NOMO-1 treated with dmso at 0.1 percent for 144 hours (cell line): Measurements from ENCODE around the gene JAML.

Experiments
- DNase-seq: peaks from one replicate; lab custom pipeline; 2025; ENCODE audit not compliant: unreplicated experiment; lab: John Stamatoyannopoulos, UW

Gene JAML

DNA sequence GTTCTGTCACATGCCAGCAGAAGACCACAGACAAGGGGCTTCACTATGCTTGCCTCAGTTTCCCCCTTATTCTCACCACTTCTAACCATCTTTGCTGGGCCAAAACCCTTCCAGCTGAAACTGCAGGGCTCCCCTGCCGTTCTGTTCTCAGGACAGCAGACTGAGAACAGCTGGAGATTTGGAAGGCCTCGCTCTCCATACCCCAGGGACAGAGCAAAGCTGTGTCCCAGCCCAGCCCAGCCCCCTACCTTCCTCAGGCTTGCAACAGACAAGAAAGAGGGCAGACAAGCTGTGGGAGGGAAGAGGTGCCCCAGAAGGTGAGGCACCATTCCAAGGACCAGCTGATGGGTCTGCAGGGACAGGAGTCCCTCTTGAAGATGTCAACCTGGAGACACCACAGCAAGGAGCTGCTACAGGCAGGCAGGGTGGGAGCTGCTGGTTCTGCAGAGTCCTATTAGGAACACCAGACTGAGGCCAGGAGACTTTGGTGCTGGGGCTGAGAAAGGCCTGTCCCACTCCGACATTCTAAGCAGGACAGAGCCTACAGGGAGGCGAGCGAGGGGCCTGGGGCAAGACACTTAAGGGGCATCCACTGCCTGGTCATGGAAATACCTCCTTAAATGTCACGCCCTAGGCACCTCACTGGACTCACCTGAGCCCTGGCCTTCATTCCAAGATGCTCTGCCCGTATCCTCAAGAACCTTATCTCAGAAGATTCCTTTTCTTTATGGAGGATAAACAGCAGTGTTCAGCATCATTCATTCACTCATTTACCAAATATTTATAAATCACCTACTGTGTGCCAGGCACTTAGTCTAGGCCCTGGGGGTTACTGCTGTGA lies 55.3 kb downstream of the JAML start:
- no peak for DNase-seq

- DNase-seq, result no peak
Measured at GRCh38 chr11:118168751-118169150, 56.1 kb downstream of the JAML start.

DNA sequence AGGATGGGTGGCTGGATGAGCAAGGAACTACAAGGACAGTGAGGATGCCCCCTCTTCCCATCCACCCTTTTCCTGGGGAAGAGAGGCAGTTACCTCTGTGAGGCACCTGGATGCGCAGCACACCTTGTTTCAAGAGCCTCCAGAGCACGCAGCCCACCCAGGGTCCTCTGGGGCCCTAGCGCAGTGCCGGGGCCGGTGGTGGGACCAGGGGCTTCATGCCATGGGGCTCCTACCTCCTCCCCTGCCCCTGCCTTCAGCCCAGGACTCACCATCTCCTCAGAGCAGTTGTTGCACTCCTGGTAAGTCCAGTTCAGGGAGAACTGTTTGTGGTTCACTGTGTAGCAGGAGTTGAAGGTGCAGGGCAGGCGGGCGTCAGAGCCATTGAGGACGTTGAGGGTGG lies 56.5 kb downstream of the JAML start:
- DNase-seq, result no peak

DNA sequence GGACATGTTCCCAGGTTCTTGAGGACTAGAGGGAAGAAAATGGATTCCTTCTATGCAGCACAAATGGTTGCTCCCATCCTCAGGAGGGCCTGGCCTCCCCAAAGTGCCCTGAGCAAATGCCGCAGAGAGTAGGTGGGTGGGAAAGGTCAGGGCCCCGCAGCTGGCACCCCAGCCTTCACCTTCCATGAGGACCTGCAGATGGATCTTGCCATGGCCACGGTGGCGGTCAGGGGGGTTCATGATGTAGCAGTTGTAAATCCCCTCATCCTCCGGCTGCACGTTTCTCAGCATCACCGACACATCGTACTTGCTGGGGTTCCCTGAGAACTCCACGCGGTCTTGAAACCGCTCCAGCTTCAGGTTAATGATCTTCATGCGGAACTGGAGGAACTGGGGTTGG lies 56.9 kb downstream of the JAML start:
- no peak for DNase-seq

- DNase-seq, result no peak
Measured at GRCh38 chr11:118167253-118167652, 57.6 kb downstream of the JAML start.

DNA sequence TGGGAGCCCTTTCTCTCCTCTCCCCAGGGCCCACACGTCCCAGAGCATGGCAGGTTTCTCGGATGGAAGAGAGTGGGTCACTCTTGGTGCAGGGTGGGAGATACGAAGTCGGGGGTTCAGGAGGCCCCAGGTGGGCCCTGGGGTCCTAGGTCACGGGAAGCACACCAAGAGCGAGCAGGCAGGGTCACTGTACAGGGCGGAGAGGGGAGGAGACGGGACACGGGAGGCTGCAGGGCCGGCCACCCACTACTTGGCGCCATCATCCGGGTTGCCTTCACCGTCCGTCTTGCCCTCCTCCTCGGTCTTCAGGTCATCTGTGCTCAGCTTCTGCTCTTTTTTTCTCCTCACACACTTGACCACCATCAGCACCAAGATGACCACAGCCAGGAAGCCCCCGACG lies 58.2 kb downstream of the JAML start:
- DNase-seq, result no peak

- DNase-seq, result no peak
Measured at GRCh38 chr11:118164885-118165284, 59.9 kb downstream of the JAML start.

GRCh38 chr11:118163494-118163893 lies 61.3 kb downstream of the JAML start:
- DNase-seq, result no peak

DNA sequence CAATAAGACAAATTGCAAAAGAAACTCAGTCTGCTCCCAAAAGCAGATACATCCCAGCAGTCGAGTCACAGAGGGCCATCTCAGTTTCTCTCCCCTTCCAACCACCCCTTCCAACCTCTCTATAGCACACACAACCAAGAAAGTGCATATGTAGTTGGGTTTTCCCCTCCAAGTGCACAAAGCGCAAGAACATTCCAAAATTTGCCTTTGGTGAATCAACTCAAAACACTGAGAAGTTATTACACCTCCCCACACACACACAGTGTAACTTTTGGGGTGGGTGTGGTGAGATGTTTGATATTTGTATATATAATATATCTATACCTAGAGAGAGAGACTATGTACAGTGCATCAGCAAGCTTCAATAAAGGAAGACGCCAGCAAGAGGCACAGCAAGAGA lies 62.0 kb downstream of the JAML start:
- DNase-seq, result no peak

GRCh38 chr11:118161786-118162185 lies 63.0 kb downstream of the JAML start:
- no peak for DNase-seq

DNA sequence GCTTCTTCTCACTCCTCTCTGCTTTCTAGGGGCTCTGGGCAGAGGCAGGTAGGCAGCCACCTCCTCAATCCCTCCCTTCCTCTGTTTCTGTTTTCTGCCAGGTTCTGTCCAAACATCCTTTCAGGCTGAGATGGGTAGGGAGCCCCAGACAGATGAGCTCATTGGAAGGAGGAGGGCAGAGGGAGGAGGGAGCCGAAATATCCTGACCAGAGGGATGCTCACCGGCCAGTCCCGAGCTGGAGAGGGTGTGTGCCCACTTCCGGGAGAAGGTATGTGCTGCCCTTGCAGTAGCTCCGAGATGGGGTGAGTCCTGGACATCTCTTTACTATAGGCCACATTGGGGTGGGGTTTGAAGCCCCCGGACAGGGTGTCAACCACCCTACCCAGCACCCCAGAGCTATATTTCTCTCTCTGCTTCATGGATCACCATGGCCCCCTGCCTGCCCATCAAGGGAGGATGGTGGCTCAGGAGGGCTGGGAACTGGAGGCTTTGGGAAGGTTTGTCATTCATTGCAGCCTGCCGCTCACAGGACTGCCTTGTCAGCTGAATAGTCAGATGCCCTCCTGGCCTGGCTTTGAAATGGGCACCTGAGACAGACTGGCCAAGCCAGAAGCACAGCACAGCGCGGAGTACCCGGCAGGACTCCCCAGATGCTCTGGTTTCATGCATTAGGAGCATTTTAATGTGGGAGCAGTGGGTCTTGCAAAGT lies 67.5 kb downstream of the JAML start:
- DNase-seq, result no peak

GRCh38 chr11:118156531-118157185 lies 68.2 kb downstream of the JAML start:
- DNase-seq, result no peak

DNA sequence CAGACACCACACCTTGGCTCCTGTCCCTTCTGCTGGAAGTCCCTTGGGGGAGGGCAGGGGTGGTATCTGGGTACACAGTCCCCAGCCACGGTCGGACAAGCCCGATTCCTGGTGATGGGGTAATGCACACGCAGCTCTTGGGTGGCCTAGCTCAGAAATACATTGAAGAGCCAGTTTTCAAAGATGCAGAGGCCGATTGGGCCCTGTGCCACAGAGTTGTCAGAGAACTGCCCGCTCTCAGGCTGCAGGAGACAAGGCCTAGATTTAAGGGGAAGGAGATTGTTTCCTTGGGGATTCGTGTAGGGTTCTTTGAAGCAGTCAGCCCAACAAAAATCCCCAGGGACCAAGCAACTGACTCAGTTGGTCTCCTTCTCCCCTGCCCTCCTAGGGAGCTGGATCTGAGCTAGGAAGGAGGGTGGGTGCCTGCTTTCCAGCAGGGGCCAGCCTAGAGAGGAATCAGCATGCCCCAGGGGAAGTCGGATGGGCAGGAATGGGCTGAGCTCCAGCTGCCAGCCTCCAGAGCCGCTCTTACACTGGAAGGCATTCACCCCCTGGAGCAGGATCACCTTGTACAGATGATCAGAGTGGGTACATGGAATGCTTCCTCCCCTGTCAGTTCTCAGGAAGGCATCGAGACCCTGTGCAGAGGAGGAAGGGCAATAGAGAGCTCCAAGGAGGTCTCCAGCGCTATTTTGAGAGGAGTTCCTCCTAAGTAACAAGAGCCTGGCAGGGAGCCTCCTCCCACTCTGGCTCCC lies 68.9 kb downstream of the JAML start:
- no peak for DNase-seq

GRCh38 chr11:118154641-118155040 lies 70.2 kb downstream of the JAML start:
- DNase-seq, result no peak

GRCh38 chr11:118153976-118154375 lies 70.8 kb downstream of the JAML start:
- no peak for DNase-seq

DNA sequence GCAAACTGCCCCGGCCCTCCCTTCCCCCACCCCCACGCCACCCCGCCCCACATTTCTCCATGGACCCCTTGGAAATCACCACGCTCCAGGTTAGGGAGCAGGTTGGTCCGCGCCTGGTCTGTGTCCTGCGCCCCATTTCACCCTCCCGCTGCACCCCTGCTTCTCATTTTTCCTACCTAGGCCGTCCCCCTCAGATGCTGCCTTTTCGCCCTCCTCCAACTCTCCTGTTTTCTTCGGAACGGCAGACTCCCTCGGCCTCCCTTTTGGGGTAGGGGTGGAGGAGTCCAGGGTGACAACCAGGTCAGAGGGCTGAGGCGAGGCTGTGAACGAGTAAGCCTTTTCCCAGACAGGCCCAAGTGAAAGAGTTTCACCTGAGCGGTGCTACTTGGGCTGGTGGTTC lies 71.3 kb downstream of the JAML start:
- no peak for DNase-seq

GRCh38 chr11:118152552-118153471 lies 72.0 kb downstream of the JAML start, which contains the start of gene SCN4B:
Gene SCN4B, minus strand, starts transcription at chr11:118152823. Its CDS starts 150 bp downstream, at chr11:118152673.
- DNase-seq, result no peak

- DNase-seq, result no peak
Measured at GRCh38 chr11:118152020-118152551, 72.7 kb downstream of the JAML start.

DNA sequence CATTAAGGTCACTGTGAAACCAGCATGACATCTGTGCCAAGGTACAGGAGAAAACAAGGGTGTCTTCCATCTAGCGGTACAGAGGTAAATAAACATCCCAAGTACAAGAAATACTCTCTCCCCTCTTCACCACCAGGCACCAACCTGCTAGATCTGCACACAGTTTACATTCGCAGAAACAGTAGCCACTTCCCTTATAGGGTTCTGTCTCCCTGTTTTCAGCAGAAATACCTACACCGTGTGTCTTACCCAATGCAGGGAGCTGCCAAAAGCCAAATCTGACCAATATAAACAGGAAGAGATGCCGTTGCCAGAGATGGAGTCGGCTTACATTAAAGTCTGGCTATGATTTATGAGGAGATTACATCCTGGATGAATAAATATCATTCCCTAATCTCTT lies 73.4 kb downstream of the JAML start:
- DNase-seq, result no peak

DNA sequence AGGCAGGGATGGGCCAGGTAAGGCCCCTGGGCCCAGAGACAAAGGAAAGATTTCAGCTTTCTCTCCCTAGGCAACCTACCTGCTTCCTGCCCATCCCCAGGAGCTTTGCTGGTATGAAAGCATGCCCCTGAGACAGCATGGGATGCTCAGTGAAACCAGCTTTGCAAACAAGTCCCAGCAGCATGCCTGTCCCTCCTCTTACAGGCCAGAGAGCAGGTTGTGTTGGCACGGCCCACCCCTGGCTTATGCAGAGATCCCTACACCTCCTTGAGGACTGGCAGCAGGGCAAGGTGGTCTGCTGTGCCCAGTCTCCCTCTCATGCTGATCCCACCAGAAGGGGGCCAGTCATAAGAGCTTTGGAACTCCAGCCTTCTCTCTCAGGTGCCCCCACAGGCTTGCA lies 75.3 kb downstream of the JAML start:
- no peak for DNase-seq
